Ovary (tissue), 9 donors: ENCODE results near the gene NSL1. TPM values are rescaled to one million over a fixed set of nuclear protein-coding genes. Genes with fewer than 3 reads are reported as not detected.

Experiments used
- DNase-seq, 5 donors: peaks; one replicate each; pipeline ENCODE4 v3.0.0-alpha.2; 2019 to 2020
- H3K27ac ChIP-seq, 2 donors: fragments of 200-600 bp; one replicate each; pipeline versions ENCODE4 v1.5.1 to v1.8.0; 2019 to 2022
- H3K27me3 ChIP-seq: fragments of 200-600 bp; one replicate; pipeline ENCODE4 v1.8.0; 2022
- H3K36me3 ChIP-seq: fragments of 200-600 bp; sonication (generic); one replicate; pipeline ENCODE4 v1.5.1; 2019
- H3K4me1 ChIP-seq: one replicate; pipeline ENCODE4 v1.8.1; 2013; ENCODE audit warnings: mild to moderate bottlenecking, moderate library complexity; ENCODE audit not compliant: insufficient read depth
- H3K4me3 ChIP-seq: fragments of 200-600 bp; sonication (generic); one replicate; pipeline ENCODE4 v1.5.1; 2017
- H3K9me3 ChIP-seq, 2 donors: fragments of 200-600 bp in 1 of 2; sonication (generic) in 1 of 2; one replicate each; pipeline versions ENCODE4 v1.5.1 to v1.8.1; 2013 to 2019; ENCODE audit warnings: mild to moderate bottlenecking in 1 of 2, moderate library complexity in 1 of 2
- CTCF ChIP-seq, 3 donors: fragments of 450-650 bp in 2 of 3; fragments of 200-600 bp in 1 of 3; IDR thresholded peaks; one replicate each; pipeline versions ENCODE4 v1.5.1 to v1.8.0; 2016 to 2022; ENCODE audit warnings: antibody characterized with exemption in 3 of 3, mild to moderate bottlenecking in 1 of 3
- EP300 ChIP-seq: sonication (generic); formaldehyde crosslinking; IDR thresholded peaks from one replicate; pipeline ENCODE4 v1.6.1; 2017; ENCODE audit warnings: antibody characterized with exemption
- POLR2A ChIP-seq: fragments of 450-650 bp; IDR thresholded peaks from one replicate; pipeline ENCODE4 v1.6.1; 2017; ENCODE audit warnings: antibody characterized with exemption, mild to moderate bottlenecking, moderate library complexity
- WGBS, 3 donors: extraction: QIAGEN DNeasy Blood & Tissue Kit in 1 of 3; methylation state at CpG; one replicate each; pipeline versions ENCODE4 v1.1.5 to v1.1.7; 2013 to 2017; 5-methylcytosine and 5-hydroxymethylcytosine counted together
- intact Hi-C, 4 donors: fragments of 100-400 bp; cut with DNase I; formaldehyde crosslinking; loops; one replicate each; pipeline versions ENCODE4 v1.11.0 to v1.15.1; 2022 to 2023
- polyA plus RNA-seq, 2 donors: library from polyadenylated mRNA; stranded (reverse); fragments of 200-250 nt in 1 of 2; fragments of 350-450 nt in 1 of 2; fragmentation: Illumina TruSeq in 1 of 2; extraction: RNeasy Lipid Tissue Mini Kit (QIAGEN cat#74804) in 1 of 2; gene quantifications; one replicate each; pipeline ENCODE4 v1.2.3, GENCODE V29; 2013 to 2014
- total RNA-seq, 7 donors: library from RNA; depleted of rRNA in 2 of 7; stranded (reverse); fragments of >200 nt in 2 of 7; fragmentation: NEBNext Ultra II Directional in 3 of 7; extraction: Animal tissue kit (Norgen Biotek cat#: 25700) in 3 of 7; gene quantifications; one replicate each; pipeline versions ENCODE4 v1.1.0 to v1.2.4, GENCODE V29; 2016 to 2023
- donor health status: DM: no; HTN: no; CAD: no; lungs with moderate emphysema.
- donor health status: DM: no; HTN: no; CAD: no.
- donor health status: Bipolar disorder and iron deficiency.
- donor health status: DM: yes; HTN: yes; CAD: no.
- donor health status: DM: no; HTN: no; CAD: no.
- donor health status: DM: yes; HTN: yes; CAD: no.

NSL1 gene
- total and polyA plus RNA-seq, 9 donors, result 17.2 to 35.2 (median 29.1) TPM

GRCh38 chr1:212792396-212792908 lies 875 bp upstream of the NSL1 start:
- 12 to 17% (median 17%) methylated on average over 16 of the region's 16 CpGs for WGBS, 3 donors
- peak overlapping the region; percentile 83 to 86 for H3K27ac ChIP-seq
- peak overlapping the region; percentile 79 for H3K4me3 ChIP-seq
- H3K9me3 ChIP-seq, result no peaks in the 10 kb centered on the region
- intact Hi-C loops, result no loop called here
- H3K27me3 ChIP-seq, result no peaks in the 10 kb centered on the region
- DNase-seq, result no peak
- peaks cover 8% of the 10 kb centered on the region for H3K4me1 ChIP-seq
- no peak for TF ChIP-seq EP300
- TF ChIP-seq POLR2A, result no peak
- no peak for TF ChIP-seq CTCF (IDR thresholded peaks at IDR 0.05)
- H3K36me3 ChIP-seq, result no peaks in the 10 kb centered on the region

- no peak for TF ChIP-seq EP300
- no peak for TF ChIP-seq CTCF (IDR thresholded peaks at IDR 0.05)
- TF ChIP-seq POLR2A, result no peak
- no peak for DNase-seq
- no peaks in the 10 kb centered on the region for H3K36me3 ChIP-seq
- no peaks in the 10 kb centered on the region for H3K27me3 ChIP-seq
- peak overlapping the region; percentile 79 for H3K4me3 ChIP-seq
- H3K9me3 ChIP-seq, result no peaks in the 10 kb centered on the region
- H3K4me1 ChIP-seq, result peaks cover 8% of the 10 kb centered on the region
- intact Hi-C loops, result no loop called here
- WGBS, 3 donors, result 0% methylated on average over 22 of the region's 22 CpGs
- H3K27ac ChIP-seq, result peak overlapping the region; percentile 83 to 86
Observed at GRCh38 chr1:212791261-212791675, 309 bp downstream of the NSL1 start.

GRCh38 chr1:212785871-212786270 lies 5.7 kb downstream of the NSL1 start:
- TF ChIP-seq POLR2A (no peak), CTCF (IDR thresholded peaks at IDR 0.05) (no peak), EP300 (no peak)
- Histone ChIP-seq H3K36me3 (no peaks in the 10 kb centered on the region), H3K4me3 (no peak overlapping the region), H3K27me3 (no peaks in the 10 kb centered on the region), H3K9me3 (no peaks in the 10 kb centered on the region), H3K4me1 (peaks cover 3% of the 10 kb centered on the region), H3K27ac (no peak overlapping the region)
- WGBS, 3 donors, result 94 to 98% (median 97%) methylated on average over 1 of the region's 1 CpG
- intact Hi-C loops, result loop anchor here in 1 of 4 donors (10.0 kb wide), 1 partner anchor 121 kb away; no protein-coding TSS in a partner anchor
- DNase-seq, result no peak

GRCh38 chr1:212783976-212784375 lies 7.6 kb downstream of the NSL1 start:
- Histone ChIP-seq H3K27me3 (no peaks in the 10 kb centered on the region), H3K4me3 (no peak overlapping the region), H3K9me3 (no peaks in the 10 kb centered on the region), H3K4me1 (no peaks in the 10 kb centered on the region), H3K27ac (no peak overlapping the region), H3K36me3 (no peaks in the 10 kb centered on the region)
- intact Hi-C loops, result loop anchor here in 1 of 4 donors (10.0 kb wide), 1 partner anchor 119 kb away; no protein-coding TSS in a partner anchor
- 52 to 55% (median 53%) methylated on average over 1 of the region's 1 CpG for WGBS, 3 donors
- DNase-seq, result no peak
- TF ChIP-seq POLR2A (no peak), EP300 (no peak), CTCF (IDR thresholded peaks at IDR 0.05) (no peak)
